Hepatocyte (in vitro differentiated cells): ENCODE data around the gene TMEM135. TPM values are rescaled to one million over a fixed set of nuclear protein-coding genes. Genes with fewer than 3 reads are reported as not detected.
"Not testable (repeated sequence)": the region's sequence is repeated elsewhere in the genome, so short reads cannot be mapped to it uniquely, and the experiment has no call there.

Source experiments
- DNase-seq: peaks from one replicate; pipeline ENCODE4 v3.0.0-alpha.2; 2016; ENCODE audit warnings: low spot score
- H2AFZ ChIP-seq: fragments of 200-600 bp; sonication (generic); 2 replicates; pipeline ENCODE4 v1.6.0; 2016; ENCODE audit warnings: antibody characterized with exemption, mild to moderate bottlenecking
- H3K27ac ChIP-seq: fragments of 200-600 bp; sonication (generic); 2 replicates; pipeline ENCODE4 v1.5.1; 2016; ENCODE audit warnings: mild to moderate bottlenecking
- H3K27me3 ChIP-seq: fragments of 200-600 bp; sonication (generic); 2 replicates; pipeline ENCODE4 v1.6.1; 2016
- H3K36me3 ChIP-seq: fragments of 200-600 bp; sonication (generic); replicated peaks from 2 replicates; pipeline ENCODE4 v1.5.1; 2016; ENCODE audit warnings: low read depth; ENCODE audit not compliant: insufficient read depth
- H3K4me1 ChIP-seq: fragments of 200-600 bp; sonication (generic); 2 replicates; pipeline ENCODE4 v1.5.1; 2016; ENCODE audit warnings: mild to moderate bottlenecking, moderate library complexity; ENCODE audit not compliant: insufficient read depth
- H3K4me2 ChIP-seq: fragments of 200-600 bp; sonication (generic); 2 replicates; pipeline ENCODE4 v1.6.0; 2016
- H3K4me3 ChIP-seq: fragments of 200-600 bp; sonication (generic); 2 replicates; pipeline ENCODE4 v1.5.1; 2016; ENCODE audit warnings: mild to moderate bottlenecking
- H3K79me2 ChIP-seq: fragments of 200-600 bp; sonication (generic); 2 replicates; pipeline ENCODE4 v1.6.0; 2017; ENCODE audit warnings: mild to moderate bottlenecking
- H3K9me2 ChIP-seq: fragments of 200-600 bp; sonication (generic); replicated peaks from 2 replicates; pipeline ENCODE4 v1.6.0; 2017; ENCODE audit warnings: mild to moderate bottlenecking; ENCODE audit not compliant: insufficient read depth
- H3K9me3 ChIP-seq: fragments of 200-600 bp; sonication (generic); 2 replicates; pipeline ENCODE4 v1.5.1; 2016; ENCODE audit warnings: low read depth, mild to moderate bottlenecking
- H4K20me1 ChIP-seq: fragments of 200-600 bp; sonication (generic); 2 replicates; pipeline ENCODE4 v1.6.0; 2016; ENCODE audit warnings: mild to moderate bottlenecking; ENCODE audit not compliant: insufficient read depth, poor library complexity, severe bottlenecking
- CTCF ChIP-seq: fragments of 200-600 bp; sonication (generic); IDR thresholded peaks from 2 replicates; pipeline ENCODE4 v1.5.1; 2016; ENCODE audit warnings: antibody characterized with exemption, mild to moderate bottlenecking; ENCODE audit not compliant: poor library complexity
- EZH2 ChIP-seq: fragments of 200-600 bp; sonication (generic); IDR thresholded peaks from 2 replicates; pipeline ENCODE4 v1.6.1; 2016; ENCODE audit warnings: antibody characterized with exemption, mild to moderate bottlenecking, borderline replicate concordance
- EZH2phosphoT487 ChIP-seq: fragments of 200-600 bp; sonication (generic); IDR thresholded peaks from one replicate; pipeline ENCODE4 v1.6.1; 2018; ENCODE audit warnings: antibody characterized with exemption, mild to moderate bottlenecking, low read depth, moderate library complexity; ENCODE audit not compliant: unreplicated experiment, severe bottlenecking
- WGBS: methylation state at CpG from one replicate; pipeline ENCODE4 v1.1.6; 2016; ENCODE audit warnings: low lambda C conversion rate; ENCODE audit errors: missing lambda C conversion rate; 5-methylcytosine and 5-hydroxymethylcytosine counted together
- polyA plus RNA-seq: library from polyadenylated mRNA; unstranded; fragments of >200 nt; fragmentation: Nextera tagmentation; extraction: Ambion mirVana; gene quantifications from 2 replicates; pipeline ENCODE4 v1.2.1, GENCODE V29; 2016
- total RNA-seq: library from RNA; depleted of rRNA; stranded (reverse); fragments of >200 nt; gene quantifications from 2 replicates; pipeline ENCODE4 v1.2.3, GENCODE V29; 2014

TMEM135 gene
- total and polyA plus RNA-seq, 2 experiments from 2014 or later = 26.7 to 52.0 TPM

DNA sequence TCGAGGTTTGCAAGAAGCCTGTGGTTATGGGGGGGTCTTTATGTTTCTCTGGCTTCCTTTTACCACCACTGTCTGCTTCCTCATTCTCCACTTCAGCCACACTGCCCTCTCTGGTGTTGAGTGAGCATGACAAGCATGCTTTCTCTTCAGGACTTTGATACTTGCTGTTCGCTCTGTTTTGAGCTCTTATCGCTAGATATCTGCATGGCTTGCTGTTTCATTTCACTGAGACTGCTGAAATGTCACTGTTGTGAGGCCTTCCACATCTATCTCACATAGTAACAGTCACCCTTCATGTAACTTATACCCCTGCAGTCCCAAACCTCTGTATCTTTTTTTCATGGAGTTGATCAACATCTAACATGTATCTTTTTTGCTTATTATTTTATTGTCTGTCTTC, 59.8 kb downstream of the TMEM135 start:
- Histone ChIP-seq H3K36me3 (no peaks in the 10 kb centered on the region), H3K4me1 (peaks cover 6% of the 10 kb centered on the region), H3K79me2 (peaks cover 8% of the 10 kb centered on the region), H2AFZ (no peak overlapping the region), H3K4me3 (no peak overlapping the region), H3K27me3 (no peaks in the 10 kb centered on the region), H3K9me2 (no peaks in the 10 kb centered on the region), H3K27ac (peak overlapping the region; percentile 36), H3K4me2 (peak overlapping the region; percentile 49), H4K20me1 (no peaks in the 10 kb centered on the region), H3K9me3 (no peaks in the 10 kb centered on the region)
- DNase-seq = peak; percentile 76
- WGBS = 32% methylated on average over 3 of the region's 3 CpGs
- TF ChIP-seq EZH2phosphoT487 (no peak), CTCF (peak; percentile 57)

- no peak overlapping the region for H2AFZ ChIP-seq
- no peaks in the 10 kb centered on the region for H3K27me3 ChIP-seq
- no peak overlapping the region for H3K4me2 ChIP-seq
- peaks cover 6% of the 10 kb centered on the region for H3K4me1 ChIP-seq
- no peaks in the 10 kb centered on the region for H3K9me3 ChIP-seq
- TF ChIP-seq EZH2 (no peak), EZH2phosphoT487 (no peak), CTCF (no peak)
- H3K4me3 ChIP-seq = no peak overlapping the region
- no peak for DNase-seq
- no peaks in the 10 kb centered on the region for H3K9me2 ChIP-seq
- H3K36me3 ChIP-seq = no peaks in the 10 kb centered on the region
- no peak overlapping the region for H3K27ac ChIP-seq
- whole genome bisulfite sequencing = 87% methylated on average over 3 of the region's 4 CpGs
- peaks cover 26% of the 10 kb centered on the region for H3K79me2 ChIP-seq
- no peaks in the 10 kb centered on the region for H4K20me1 ChIP-seq
These were observed 64.3 kb downstream of the TMEM135 start for GRCh38 chr11:87101956-87102580.

- not testable (repeated sequence) for H3K9me3 ChIP-seq, H3K36me3 ChIP-seq, DNase-seq, H3K4me3 ChIP-seq, H3K27ac ChIP-seq, H3K9me2 ChIP-seq, H3K27me3 ChIP-seq, H3K4me2 ChIP-seq, H2AFZ ChIP-seq, H3K4me1 ChIP-seq, H4K20me1 ChIP-seq
- H3K79me2 ChIP-seq = peaks cover 38% of the 10 kb centered on the region
- 54% methylated on average over 1 of the region's 1 CpG for WGBS
These were observed 68.1 kb downstream of the TMEM135 start for GRCh38 chr11:87105826-87106225.

DNA sequence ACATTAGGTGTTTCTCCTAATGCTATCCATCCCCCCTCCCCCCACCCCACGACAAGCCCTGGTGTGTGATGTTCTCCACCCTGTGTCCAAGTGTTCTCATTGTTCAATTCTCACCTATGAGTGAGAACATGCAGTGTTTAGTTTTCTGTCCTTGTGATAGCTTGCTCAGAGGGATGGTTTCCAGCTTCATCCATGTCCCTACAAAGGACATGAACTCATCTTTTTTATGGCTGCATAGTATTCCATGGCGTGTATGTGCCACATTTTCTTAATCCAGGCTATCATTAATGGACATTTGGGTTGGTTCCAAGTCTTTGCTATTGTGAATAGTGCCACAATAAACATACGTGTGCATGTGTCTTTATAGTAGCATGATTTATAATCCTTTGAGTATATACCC, 69.6 kb downstream of the TMEM135 start:
- not testable (repeated sequence) for H3K27ac ChIP-seq, H4K20me1 ChIP-seq, H3K4me1 ChIP-seq, H3K4me2 ChIP-seq, H3K4me3 ChIP-seq, H2AFZ ChIP-seq, H3K9me2 ChIP-seq, H3K27me3 ChIP-seq, H3K36me3 ChIP-seq, H3K9me3 ChIP-seq, DNase-seq
- peaks cover 38% of the 10 kb centered on the region for H3K79me2 ChIP-seq
- 93% methylated on average over 3 of the region's 3 CpGs for WGBS
